MM.1S (cell line): ENCODE measurements around the gene CABCOCO1.

Source experiments
- EZH2 ChIP-seq: fragments of 300-600 bp; sonication (generic); optimal IDR thresholded peaks from 2 replicates; pipeline ENCODE3; 2017; ENCODE audit warnings: low read depth, mild to moderate bottlenecking, antibody characterized with exemption, low read length, mixed read lengths
- EZH2phosphoT487 ChIP-seq: fragments of 300-600 bp; sonication (generic); IDR thresholded peaks from 2 replicates; pipeline ENCODE4 v1.6.1; 2018; ENCODE audit warnings: antibody characterized with exemption, low read length
- TF ChIP-seq, protein P1 (sequence below): fragments of 300-600 bp; sonication (generic); IDR thresholded peaks from 2 replicates; pipeline ENCODE4 v1.5.1; 2016; ENCODE audit warnings: antibody characterized with exemption, low read length, mixed read lengths

DNA sequence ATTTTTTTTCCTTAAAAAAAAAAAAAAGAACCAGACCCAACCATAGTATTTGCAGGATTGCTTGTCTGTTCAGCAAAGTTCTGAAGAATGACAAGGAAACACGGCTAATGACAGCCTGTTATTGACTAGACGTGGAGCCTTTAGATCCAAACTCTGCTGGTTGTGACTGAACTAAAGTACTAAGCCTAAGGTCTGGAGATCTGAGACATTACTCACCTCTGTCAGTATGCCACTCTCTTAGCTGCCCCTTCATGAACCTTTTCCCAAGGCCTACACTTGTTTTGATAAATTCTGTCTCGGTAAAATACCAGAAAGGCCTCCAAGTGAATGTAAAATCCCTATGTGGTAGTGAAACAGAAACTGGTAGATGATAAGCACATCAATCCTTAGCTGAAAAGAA lies 101.0 kb downstream of the CABCOCO1 start:
- TF ChIP-seq, protein P1, sequence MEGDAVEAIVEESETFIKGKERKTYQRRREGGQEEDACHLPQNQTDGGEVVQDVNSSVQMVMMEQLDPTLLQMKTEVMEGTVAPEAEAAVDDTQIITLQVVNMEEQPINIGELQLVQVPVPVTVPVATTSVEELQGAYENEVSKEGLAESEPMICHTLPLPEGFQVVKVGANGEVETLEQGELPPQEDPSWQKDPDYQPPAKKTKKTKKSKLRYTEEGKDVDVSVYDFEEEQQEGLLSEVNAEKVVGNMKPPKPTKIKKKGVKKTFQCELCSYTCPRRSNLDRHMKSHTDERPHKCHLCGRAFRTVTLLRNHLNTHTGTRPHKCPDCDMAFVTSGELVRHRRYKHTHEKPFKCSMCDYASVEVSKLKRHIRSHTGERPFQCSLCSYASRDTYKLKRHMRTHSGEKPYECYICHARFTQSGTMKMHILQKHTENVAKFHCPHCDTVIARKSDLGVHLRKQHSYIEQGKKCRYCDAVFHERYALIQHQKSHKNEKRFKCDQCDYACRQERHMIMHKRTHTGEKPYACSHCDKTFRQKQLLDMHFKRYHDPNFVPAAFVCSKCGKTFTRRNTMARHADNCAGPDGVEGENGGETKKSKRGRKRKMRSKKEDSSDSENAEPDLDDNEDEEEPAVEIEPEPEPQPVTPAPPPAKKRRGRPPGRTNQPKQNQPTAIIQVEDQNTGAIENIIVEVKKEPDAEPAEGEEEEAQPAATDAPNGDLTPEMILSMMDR, result no peak
- TF ChIP-seq EZH2, result no peak
- TF ChIP-seq EZH2phosphoT487, result no peak
